NCI-H774 (cell line): Measurements from ENCODE around the gene KCNH4.
A peak's percentile ranks its signal among the peaks of the same experiment; 100 is the strongest.
"Not testable (repeated sequence)": the region's sequence is repeated elsewhere in the genome, so short reads cannot be mapped to it uniquely, and the experiment has no call there.

Experiments used
- DNase-seq: peaks from one replicate; lab custom pipeline; 2025; lab: John Stamatoyannopoulos, UW

Gene KCNH4

DNA sequence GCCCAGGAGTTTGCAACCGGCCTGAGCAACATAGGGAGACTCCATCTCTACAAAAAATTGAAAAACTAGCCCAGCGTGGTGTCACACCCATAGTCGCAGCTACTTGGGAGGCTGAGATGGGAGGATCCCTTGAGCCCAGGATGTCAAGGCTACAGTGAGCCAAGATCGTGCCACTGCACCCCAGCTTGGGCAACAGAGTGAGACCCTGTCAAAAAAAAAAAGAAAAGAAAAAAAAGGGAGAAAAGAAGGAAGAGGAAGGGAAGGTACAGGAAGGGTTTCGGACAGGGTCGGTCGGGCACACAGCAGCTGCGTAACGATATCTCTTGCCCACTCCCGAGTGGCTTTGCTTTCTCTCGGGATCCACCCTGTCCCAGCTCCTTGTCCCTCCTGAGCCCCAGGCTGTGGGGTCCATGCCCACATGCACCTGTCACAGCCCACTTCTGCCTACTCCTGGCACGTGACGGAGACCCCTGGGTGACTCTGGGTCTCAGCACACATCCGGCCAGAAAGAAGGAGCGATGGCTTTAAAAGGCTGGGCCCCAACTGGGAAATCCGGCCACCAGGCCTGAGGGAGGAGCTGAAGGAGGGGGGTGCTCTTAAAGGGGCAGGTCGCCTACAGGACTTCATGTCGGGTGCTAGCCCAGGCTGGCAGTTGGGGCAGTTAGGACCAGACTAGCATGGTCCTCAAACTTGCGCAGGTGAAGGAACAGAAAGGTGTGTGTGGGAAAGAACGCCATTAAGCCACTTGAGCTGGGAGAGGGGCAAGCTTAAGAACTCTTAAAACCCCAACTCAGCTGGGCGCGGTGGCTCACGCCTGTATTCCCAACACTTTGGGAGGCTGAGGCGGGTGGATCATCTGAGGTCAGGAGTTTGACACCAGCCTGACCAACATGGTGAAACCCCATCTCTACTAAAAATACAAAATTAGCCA lies 13.3 kb upstream of the KCNH4 start, which contains the start of gene GHDC:
Gene GHDC (minus strand): TSS at position 526 of the 931 bp plus-strand sequence. CDS start 913 bp downstream, outside the sequence.
- DNase-seq = peak; percentile 86

DNA sequence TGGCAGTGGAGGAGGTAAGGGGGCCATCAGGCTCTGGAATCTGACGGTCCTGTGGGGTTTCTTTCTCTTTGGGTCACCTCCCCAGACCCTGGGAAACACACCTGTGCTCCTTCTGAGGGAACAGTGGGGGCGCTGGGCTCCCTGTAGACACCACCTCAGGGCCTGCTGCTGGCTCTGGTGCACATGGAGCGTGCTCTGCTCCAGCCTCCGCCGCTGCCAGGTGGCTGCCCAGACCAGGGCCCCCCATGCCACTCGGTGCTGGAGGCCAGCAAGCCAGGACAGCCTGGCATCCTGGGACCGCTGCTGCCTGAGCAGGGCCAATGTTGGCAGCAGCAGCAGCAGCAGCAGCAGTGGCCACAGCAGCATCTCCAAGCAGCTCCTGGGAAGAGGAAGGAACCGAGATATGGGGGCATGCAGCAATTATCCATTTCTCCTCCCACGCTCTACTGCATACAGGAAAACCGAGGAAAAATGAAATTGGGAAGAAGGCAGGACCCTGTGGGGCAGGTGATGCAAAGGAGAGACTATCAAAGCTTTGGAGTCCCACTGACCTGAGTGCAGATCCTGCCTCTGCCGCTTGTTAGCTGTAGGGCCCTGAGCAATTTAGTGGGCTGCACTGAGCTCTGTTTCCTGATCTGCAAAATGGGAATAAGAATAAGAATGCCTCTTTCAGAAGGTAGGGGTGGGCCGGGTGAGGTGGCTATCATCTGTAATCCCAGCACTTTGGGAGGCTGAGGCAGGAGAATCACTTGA lies 12.4 kb upstream of the KCNH4 start:
- DNase-seq = no peak

DNA sequence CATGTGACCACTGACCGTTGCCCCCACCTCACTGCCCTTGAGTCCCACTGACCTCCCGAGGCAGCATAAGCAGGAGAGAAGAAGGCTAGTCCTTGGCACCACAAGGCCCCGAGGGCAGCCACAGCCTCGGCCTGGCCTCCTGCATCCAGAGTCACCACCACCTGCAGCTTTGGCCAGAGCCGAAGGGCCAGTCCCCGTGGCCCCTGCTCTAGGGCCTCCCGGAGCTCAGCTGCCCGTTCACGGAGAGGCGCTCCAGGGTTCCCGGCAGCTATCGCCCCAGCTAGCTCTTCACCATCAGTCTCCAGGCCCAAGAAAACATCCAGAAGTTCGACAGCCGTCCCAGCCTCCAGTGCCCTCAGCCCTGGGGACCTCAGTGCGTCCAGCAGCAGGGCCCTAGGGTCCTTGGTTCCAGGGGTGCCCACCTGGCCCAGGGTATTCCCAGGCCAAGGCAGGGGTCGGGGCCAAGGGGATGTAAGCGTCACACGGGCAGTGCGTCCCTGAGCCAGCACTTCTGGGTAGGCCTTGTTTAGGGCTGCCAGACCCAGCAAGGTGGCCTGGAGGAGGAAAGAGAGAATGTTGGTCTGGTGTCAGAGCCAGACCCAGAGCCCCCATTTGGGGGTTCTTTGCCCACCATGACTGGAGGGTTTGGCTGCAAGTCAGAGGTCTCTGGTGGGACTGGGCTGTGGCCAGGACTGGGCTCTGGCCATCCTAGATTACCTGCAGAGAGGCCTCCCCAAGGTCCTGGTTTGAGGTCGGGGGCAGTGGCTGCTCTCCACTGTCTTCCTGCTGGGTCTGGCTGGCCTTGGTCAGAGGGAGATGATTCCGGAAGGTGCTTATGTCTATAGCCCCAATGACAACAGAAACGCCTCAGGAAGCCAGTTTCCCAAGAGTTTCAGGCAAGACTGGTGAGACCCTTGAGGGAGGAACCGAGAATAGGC lies 11.5 kb upstream of the KCNH4 start:
- no peak for DNase-seq

DNA sequence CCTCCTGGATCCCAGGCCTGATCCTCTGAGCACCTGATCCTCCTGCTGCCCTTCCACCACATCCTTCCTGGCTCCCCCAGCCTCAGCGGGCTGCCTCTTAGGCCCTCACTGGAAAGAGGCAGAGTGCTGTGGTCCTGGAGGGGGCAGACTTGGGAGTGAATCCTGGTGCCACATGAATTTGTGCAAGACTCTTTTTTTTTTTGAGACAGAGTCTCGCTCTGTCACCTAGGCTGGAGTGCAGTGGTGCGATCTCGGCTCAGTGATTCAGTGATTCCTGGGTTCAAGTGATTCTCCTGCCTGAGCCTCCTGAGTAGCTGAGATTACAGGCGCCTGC lies 10.3 kb upstream of the KCNH4 start:
- DNase-seq = no peak

DNA sequence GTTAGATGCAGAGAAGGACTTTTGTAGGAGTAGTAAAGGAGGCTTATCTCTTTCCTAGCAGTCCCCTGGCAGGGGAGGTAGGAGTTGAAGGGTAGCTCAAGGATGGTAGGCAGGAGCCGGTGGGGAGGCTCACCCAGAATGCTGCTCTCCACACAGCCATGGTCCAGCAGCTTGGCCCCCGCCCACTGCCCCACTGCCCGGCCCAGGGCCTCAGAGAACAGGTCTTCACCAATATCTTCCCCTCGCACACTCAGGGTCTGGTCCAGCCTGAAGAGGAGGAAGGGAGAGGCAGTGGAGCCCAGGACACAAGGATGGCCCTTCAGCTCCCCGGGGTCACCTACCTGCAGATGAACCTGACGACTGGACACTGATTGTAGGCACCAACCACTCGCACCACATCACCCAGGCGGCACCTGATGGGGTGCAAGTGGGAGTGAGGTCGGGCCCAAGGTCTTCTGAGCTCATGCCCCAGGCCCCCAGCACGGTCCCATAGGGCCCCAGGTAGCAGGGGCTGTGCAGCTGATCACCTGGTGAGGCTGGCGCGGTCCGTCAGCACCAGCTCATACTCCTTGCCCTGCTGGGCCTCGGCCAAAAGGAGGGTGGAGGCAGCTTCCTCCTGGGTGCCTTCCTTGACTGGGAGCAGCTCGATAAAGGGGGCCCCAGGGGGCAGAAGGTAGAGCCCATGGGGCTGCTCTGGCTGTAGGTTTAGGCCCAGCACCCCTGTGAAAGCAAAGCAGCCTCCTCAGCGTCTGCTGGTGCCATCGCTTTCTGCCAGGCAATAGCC lies 9.7 kb upstream of the KCNH4 start:
- no peak for DNase-seq

DNA sequence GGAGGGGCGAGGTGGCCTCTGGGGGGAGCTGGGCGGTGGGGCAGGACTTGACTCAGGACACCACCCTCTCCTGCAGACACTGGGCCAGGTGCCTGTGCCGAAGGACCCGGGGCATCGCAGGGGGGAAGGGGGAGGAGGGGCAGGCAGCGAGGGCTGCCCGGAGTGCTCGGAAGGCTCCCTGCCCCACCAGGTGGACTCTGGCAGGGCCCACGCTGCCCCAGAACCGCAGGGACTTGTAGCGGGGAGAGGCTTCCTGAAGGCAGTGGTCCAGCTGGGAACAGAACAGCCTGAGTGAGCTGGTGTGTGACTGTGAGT lies 8.7 kb upstream of the KCNH4 start:
- no peak for DNase-seq

DNA sequence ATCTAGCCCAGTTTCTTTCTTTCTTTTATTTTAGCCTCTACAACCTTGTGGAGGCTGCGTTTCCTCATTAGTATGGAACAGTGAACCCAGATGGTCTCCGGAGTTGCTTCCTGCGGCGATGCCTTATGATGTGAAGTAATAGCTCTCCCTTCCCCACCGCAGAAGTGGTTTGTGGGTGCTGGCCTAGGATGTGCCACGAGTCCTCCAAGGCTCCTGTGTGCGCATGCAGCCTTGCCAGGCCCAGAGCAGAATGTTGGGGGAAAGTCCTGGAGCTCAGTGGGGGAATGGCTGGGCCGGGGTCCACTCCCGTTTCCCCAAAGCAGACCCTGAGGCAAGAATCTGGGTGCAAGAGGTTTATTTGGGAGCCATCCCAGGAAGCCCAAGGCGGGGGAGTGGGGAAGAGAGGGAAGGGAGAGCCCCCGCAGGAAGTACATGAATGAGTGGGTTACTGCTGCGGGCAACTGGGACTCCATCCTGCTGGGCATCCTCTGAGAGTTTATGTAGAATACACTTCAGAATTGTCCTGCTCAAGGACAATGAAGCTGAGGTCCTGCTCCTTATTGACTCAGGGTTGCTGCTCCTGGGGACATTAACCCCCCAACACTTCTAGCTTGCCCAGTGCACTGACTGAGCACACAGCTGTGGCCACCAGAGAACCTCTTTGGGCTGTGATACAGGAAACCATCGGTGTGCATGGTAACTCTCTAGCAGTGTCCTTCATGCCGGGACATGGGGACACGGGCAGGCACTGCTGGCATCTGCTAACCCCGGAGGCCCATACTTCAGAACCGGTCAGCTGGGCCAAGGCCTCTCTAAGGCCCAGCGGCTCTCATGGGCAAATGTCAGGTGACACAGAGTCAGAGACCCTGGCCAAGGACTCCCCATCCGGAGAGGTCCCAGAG lies 8.1 kb upstream of the KCNH4 start:
- DNase-seq = no peak

DNA sequence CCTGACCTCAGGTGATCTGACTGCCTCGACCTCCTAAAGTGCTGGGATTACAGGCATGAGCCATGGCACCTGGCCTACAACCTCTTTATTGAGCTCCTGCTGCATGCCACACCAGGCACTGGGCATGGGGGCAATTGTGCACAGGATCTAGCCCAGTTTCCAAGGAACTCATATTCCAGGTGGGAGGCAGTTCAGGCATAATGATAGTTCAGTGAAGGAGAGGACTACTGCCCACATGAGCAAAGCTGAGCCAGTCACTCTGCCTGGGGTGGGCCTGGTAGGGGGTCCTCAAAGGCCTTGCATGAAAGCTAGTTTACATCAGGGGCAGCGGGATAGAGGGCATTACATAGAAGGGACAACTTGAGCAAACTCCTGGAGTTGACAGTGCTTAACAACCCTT lies 6.9 kb upstream of the KCNH4 start:
- DNase-seq = no peak

DNA sequence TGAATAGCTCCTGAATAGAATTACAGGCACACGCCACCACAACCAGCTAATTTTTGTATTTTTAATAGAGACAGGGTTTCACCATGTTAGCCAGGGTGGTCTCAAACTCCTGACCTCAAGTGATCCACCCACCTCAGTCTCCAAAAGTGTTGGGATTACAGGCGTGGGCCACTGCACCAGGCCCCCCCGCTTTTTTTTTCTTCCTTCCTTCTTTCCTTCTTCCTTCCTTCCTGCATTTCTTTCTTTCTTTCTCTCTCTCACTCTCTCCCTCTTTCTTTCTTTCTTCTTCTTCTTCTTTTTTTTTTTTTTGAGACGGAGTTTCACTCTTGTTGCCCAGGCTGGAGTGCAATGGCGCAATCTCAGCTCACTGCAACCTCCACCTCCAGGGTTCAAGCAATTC lies 5.2 kb upstream of the KCNH4 start:
- DNase-seq = not testable (repeated sequence)

DNA sequence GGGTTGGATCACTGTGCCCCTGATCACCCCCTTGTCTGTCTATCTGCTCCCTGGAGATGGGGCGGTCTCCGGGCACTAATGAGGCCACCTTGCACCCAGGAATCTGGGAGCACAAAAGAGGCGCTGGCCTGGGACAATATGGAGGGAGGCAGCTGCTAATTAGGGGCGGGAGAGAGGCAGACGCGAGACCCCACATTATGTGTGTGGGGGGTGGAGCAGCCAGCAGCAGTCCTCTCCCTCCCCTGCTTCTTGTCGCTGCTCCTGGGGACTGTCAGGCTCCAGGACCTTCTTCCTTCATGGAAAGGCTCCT lies 4.6 kb upstream of the KCNH4 start:
- no peak for DNase-seq

DNA sequence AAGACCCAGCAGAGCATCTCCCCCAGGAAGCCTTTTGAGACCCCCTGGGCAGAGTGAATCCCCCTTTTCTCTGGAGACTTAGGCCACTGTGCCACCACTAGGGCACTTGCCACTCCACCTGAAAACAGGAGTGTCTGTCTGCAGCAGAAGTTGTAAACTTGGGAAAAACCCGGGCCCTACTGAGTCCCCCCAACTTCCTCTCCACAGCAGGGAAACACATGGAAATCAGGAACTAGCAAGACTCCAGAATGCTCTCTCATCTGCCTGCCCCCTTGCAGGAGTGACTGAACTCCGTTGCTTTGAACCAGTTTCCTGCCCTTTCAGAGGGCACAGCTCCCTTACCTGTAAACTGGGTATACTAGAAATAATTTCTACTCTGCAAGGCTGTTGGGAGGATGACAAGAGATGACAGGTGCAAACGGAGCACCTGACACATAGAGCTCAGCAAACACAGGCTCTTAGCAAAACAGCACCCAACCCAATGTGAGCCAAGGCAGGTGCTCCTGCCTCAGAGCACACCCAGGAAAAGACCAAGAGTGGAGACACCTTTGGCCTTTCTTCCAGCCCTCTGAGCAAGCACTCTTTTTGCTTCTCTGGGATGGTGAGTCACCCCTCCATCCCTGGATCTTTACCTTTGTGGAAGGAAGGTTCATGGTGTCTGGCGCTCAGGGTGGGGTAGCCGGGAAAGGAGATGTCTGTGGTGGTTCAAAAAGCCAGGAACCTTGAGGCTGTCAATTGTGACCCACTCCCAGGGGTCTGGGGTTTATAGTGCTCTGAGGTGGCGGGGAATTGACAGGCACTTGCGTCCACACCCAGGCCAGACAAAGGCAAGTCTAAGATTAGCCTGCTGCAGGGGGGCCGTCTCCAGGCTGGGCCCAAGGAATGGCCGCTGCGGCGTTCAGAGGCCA lies 4.0 kb upstream of the KCNH4 start, which contains the start of gene HCRT:
Gene HCRT (minus strand): TSS at position 740 of the 908 bp plus-strand sequence. CDS start 87 bp downstream, at position 653.
- DNase-seq = peak; percentile 80

DNA sequence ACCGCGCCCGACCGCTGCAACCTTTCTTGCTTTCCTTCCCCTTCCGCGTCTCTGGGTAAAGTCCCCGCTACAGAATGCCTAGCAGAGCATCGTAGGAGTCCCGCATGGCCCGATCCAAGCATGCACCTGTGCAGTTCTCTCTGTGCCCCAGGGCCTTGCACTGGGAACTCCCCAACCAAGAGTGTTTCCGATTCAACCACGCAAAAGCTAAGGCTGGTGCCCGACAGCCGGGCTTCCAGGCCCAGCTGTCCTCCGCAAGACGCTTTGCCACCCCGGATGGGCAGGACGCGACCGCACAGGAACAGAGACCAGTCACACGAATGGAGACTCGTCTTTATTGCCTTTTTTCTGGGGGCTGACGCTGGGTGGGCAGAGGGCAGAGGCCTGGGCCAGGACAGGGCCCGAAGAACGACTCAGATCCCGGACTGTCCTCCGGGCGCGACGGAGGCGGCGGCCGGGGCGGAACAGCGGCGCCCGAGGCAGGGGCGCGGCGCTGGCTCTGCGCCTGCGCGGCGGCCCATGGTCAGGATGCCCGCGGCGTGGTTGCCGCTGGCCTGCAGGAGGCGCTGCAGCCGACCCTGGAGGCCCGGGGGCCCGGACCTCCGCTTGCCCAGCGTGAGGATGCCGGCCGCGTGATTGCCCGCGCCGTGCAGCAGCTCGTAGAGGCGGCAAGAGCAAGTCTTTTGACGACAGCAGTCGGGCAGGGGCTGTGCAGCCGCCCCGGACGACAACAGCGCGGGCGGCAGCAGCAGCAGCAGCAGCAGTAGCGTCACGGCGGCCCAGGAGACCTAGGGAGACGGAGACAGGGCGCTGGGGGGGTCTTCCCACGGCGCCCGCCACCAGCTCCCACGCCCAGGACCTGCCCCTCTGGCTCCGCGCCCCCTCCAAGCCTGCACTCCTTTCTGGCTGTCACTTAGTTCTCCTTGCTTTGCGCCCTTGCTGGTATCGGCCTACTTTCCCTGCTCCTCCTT lies 3.1 kb upstream of the KCNH4 start:
- DNase-seq = peak; percentile 91

DNA sequence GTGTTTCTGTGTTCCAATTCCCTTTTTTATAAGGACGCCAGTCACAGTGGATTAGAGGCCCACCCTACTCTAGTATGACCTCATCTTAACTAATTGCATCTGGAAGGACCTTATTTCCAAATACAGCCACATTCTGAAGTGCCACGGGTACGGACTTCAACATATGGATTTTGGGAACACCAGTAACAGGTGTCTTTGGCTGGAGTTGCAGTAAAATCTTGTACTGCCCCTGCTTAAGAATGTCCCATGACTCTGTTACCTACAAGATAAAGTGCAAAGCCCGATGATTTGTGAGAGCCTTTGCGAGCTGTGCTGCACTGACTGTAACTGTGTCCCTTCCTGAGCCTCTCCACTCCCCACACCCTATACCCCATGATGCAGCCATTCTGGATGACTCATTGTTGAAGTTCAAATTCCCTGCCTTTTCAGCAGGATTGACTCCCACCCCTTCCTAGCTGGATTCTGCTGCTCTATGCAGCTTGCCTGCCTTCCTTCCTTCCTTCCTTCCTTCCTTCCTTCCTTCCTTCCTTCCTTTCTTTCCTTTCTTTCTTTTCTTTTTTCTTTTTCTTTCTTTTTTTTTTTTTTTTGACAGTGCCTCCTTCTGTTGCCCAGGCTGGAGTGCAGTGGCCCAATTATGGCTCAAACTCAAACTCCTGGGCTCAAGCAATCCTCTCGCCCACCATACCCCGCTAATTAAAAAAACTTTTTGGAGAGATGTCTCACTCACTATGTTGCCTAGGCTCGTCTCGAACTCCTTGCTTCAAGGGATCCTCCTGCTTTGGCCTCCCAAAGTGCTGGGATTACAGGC lies 2.2 kb upstream of the KCNH4 start:
- DNase-seq = peak; percentile 5

DNA sequence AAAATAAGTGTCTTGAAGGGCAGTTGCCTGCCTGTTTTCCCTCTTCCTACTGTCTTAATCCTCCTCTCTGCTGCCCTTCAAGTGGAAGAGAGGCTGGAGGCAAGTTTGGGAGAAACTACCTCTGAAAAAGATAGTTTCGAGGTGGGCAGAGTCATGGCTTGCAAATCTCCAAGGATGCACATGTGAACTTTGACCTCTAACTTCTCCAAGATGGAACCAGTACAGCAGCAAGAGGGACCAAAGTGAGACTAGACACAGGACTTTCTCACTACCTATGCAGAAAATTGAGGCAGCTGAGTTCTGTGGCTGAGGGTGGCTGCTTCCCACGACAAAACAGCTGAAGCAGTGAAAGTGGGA lies 887 bp upstream of the KCNH4 start:
- DNase-seq = no peak

DNA sequence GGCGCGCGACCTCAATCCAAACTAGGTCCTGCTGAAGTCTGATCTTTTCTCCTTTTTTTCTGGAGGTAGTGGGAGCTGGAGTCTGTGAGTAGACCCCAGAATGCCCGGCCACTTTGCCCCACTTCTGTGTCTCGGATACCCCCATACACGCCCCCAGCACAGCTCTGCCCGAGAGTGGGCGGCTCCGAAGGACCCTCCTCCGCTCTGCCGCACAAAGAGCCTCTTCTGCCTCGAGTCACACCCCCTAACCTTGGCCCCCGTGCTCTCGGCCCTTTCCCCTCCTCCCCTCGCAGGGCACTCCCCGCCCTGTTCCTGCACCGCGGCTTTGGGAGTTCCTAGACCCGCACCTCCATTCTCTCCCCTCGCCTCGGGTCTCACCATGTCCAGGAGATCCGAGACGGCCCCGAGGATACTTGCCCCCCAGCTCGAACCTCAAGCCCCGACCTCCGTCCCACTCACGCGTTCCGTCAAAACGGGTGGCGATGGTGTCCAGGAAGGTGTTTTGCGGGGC lies 476 bp downstream of the KCNH4 start:
- no peak for DNase-seq

DNA sequence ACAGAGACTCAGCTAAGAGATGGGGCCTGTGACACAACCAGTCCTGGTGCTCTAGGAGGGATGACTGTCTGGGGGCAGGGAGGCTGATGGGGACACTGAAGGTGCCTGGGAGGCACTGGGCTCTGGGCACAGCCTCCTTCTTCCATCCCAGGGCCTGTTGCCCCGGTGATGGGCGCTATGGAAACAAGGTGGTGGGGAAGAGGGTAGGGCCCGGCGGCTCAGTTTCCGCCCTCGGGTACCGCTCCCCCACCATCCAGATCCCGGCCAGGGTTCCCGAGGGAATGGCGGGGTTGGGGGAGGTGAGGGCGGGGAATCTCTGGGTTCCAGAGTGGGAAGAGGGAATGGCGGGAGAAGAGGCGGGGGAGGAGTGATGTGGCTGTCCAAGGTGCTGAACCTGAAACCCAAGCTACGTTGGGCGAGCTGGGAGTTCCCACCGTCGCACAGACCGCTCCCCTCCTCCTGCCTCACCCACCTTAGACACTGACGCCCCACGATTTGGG lies 981 bp downstream of the KCNH4 start:
- DNase-seq = peak; percentile 11

DNA sequence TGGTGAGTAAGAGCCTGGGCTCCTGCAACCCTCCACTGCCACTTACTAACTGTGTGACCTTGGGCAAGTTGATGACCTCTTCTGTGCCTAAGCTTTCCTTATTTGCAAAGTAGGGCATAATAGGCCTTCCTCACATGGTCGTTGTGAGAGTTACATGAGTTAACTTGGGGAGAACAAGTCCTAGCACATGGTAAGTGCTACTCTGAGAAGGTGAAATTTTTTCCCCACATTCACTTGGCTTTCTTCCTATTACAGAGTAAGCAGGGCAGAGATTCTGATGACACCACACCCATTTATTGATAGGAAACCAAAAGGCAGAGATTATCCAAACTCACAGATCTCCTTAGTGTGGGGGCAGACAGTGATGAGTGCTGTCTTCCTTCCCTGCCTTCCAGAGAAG lies 1.6 kb downstream of the KCNH4 start:
- DNase-seq = no peak
